C4-2B (cell line): ENCODE data around the gene ASCL3.
"Not testable (repeated sequence)": the region's sequence is repeated elsewhere in the genome, so short reads cannot be mapped to it uniquely, and the experiment has no call there.

Experiments
- CTCF ChIP-seq: fragments of 450-650 bp; conservative IDR thresholded peaks from 2 replicates; pipeline ENCODE4 v1.5.1; 2017; ENCODE audit warnings: mild to moderate bottlenecking
- ZFX ChIP-seq: fragments of 450-650 bp; IDR thresholded peaks from 2 replicates; pipeline ENCODE4 v1.6.1; 2017

GRCh38 chr11:8891185-8891584, 51.6 kb downstream of the ASCL3 start:
- TF ChIP-seq CTCF, ZFX: not testable (repeated sequence)
